T-helper 2 cell treated with Interferon-gamma antibody and Interleukin-4, amounts not matched to agents 5 μg/mL and 100 μg/mL, for 36 hours (primary cell): ENCODE data around the gene C12orf75.

ENCODE experiments used
- DNase-seq: peaks from one replicate; pipeline ENCODE4 v3.0.0; 2021; ENCODE audit warnings: low spot score
- H3K27ac Mint-ChIP-seq: one replicate; pipeline ENCODE4 v1.8.0; 2021; ENCODE audit warnings: mild to moderate bottlenecking, mixed read lengths
- H3K27me3 Mint-ChIP-seq: one replicate; pipeline ENCODE4 v1.8.0; 2021; ENCODE audit warnings: low read depth, mixed read lengths
- H3K36me3 Mint-ChIP-seq: one replicate; pipeline ENCODE4 v1.8.0; 2021; ENCODE audit warnings: low read depth, mixed read lengths
- H3K4me1 Mint-ChIP-seq: one replicate; pipeline ENCODE4 v1.8.0; 2021; ENCODE audit warnings: low read depth, mixed read lengths
- H3K4me3 Mint-ChIP-seq: one replicate; pipeline ENCODE4 v1.8.0; 2022; ENCODE audit warnings: mild to moderate bottlenecking, moderate library complexity, mixed read lengths
- H3K9me3 Mint-ChIP-seq: one replicate; pipeline ENCODE4 v1.8.0; 2021; ENCODE audit warnings: mixed read lengths

Gene C12orf75

GRCh38 chr12:105330283-105330930, at the start of gene C12orf75:
Gene C12orf75, plus strand, starts transcription at chr12:105330691. Its CDS starts 201 bp downstream, at chr12:105330892.
- H3K4me1 Mint-ChIP-seq = peaks cover 67% of the 10 kb centered on the region
- peak; percentile 96 for DNase-seq

GRCh38 chr12:105280966-105281693, 49.4 kb upstream of the C12orf75 start:
- Mint-ChIP-seq H3K4me3 (no peak overlapping the region), H3K36me3 (peaks cover 10% of the 10 kb centered on the region), H3K9me3 (no peaks in the 10 kb centered on the region), H3K27me3 (no peaks in the 10 kb centered on the region), H3K4me1 (peaks cover 16% of the 10 kb centered on the region), H3K27ac (no peak overlapping the region)
- no peak for DNase-seq

More at GRCh38 chr12:105330283-105330930, at the start of gene C12orf75:
- peaks cover 39% of the 10 kb centered on the region for H3K36me3 Mint-ChIP-seq
- H3K9me3 Mint-ChIP-seq = no peaks in the 10 kb centered on the region
- peak within 1 kb of the TSS; percentile 86 for H3K4me3 Mint-ChIP-seq
- H3K27me3 Mint-ChIP-seq = no peaks in the 10 kb centered on the region
- H3K27ac Mint-ChIP-seq = peak within 1 kb of the TSS; percentile 92

GRCh38 chr12:105281694-105282049, 48.8 kb upstream of the C12orf75 start:
- Mint-ChIP-seq H3K9me3 (no peaks in the 10 kb centered on the region), H3K4me3 (no peak overlapping the region), H3K4me1 (peaks cover 11% of the 10 kb centered on the region), H3K27ac (no peak overlapping the region), H3K27me3 (no peaks in the 10 kb centered on the region), H3K36me3 (peaks cover 13% of the 10 kb centered on the region)
- no peak for DNase-seq

GRCh38 chr12:105285378-105285777, 45.1 kb upstream of the C12orf75 start:
- H3K9me3 Mint-ChIP-seq = no peaks in the 10 kb centered on the region
- no peak overlapping the region for H3K4me3 Mint-ChIP-seq
- H3K27me3 Mint-ChIP-seq = no peaks in the 10 kb centered on the region
- no peak overlapping the region for H3K27ac Mint-ChIP-seq
- H3K36me3 Mint-ChIP-seq = peaks cover 14% of the 10 kb centered on the region
- no peak for DNase-seq
- peaks cover 9% of the 10 kb centered on the region for H3K4me1 Mint-ChIP-seq

GRCh38 chr12:105287408-105287807, 43.1 kb upstream of the C12orf75 start:
- Mint-ChIP-seq H3K4me3 (no peak overlapping the region), H3K27ac (no peak overlapping the region), H3K9me3 (no peaks in the 10 kb centered on the region), H3K27me3 (no peaks in the 10 kb centered on the region), H3K36me3 (peaks cover 15% of the 10 kb centered on the region), H3K4me1 (peaks cover 9% of the 10 kb centered on the region)
- DNase-seq = no peak

GRCh38 chr12:105288311-105288996, 42.0 kb upstream of the C12orf75 start:
- Mint-ChIP-seq H3K4me1 (peaks cover 9% of the 10 kb centered on the region), H3K27ac (no peak overlapping the region), H3K9me3 (no peaks in the 10 kb centered on the region), H3K36me3 (peaks cover 15% of the 10 kb centered on the region), H3K4me3 (no peak overlapping the region), H3K27me3 (no peaks in the 10 kb centered on the region)
- no peak for DNase-seq

- no peak overlapping the region for H3K4me3 Mint-ChIP-seq
- no peak for DNase-seq
- H3K36me3 Mint-ChIP-seq = peaks cover 10% of the 10 kb centered on the region
- no peaks in the 10 kb centered on the region for H3K27me3 Mint-ChIP-seq
- H3K4me1 Mint-ChIP-seq = peaks cover 2% of the 10 kb centered on the region
- H3K27ac Mint-ChIP-seq = no peak overlapping the region
- H3K9me3 Mint-ChIP-seq = no peaks in the 10 kb centered on the region
These were observed 41.2 kb upstream of the C12orf75 start for GRCh38 chr12:105289114-105289904.

GRCh38 chr12:105291531-105291930, 39.0 kb upstream of the C12orf75 start:
- Mint-ChIP-seq H3K4me1 (peaks cover 2% of the 10 kb centered on the region), H3K27me3 (no peaks in the 10 kb centered on the region), H3K9me3 (no peaks in the 10 kb centered on the region), H3K27ac (no peak overlapping the region), H3K36me3 (peaks cover 6% of the 10 kb centered on the region), H3K4me3 (no peak overlapping the region)
- DNase-seq = no peak

- H3K4me1 Mint-ChIP-seq = peaks cover 2% of the 10 kb centered on the region
- H3K4me3 Mint-ChIP-seq = no peak overlapping the region
- peaks cover 10% of the 10 kb centered on the region for H3K36me3 Mint-ChIP-seq
- DNase-seq = no peak
- H3K27ac Mint-ChIP-seq = no peak overlapping the region
- H3K27me3 Mint-ChIP-seq = no peaks in the 10 kb centered on the region
- H3K9me3 Mint-ChIP-seq = peaks cover under 1% of the 10 kb centered on the region
These were observed 37.8 kb upstream of the C12orf75 start for GRCh38 chr12:105292705-105293104.

GRCh38 chr12:105293187-105293586, 37.3 kb upstream of the C12orf75 start:
- H3K27ac Mint-ChIP-seq = no peak overlapping the region
- H3K27me3 Mint-ChIP-seq = no peaks in the 10 kb centered on the region
- no peak overlapping the region for H3K4me3 Mint-ChIP-seq
- H3K4me1 Mint-ChIP-seq = peaks cover 2% of the 10 kb centered on the region
- H3K9me3 Mint-ChIP-seq = peaks cover 5% of the 10 kb centered on the region
- no peak for DNase-seq
- H3K36me3 Mint-ChIP-seq = peaks cover 14% of the 10 kb centered on the region

GRCh38 chr12:105294161-105294560, 36.3 kb upstream of the C12orf75 start:
- no peak overlapping the region for H3K4me3 Mint-ChIP-seq

GRCh38 chr12:105294886-105295479, 35.5 kb upstream of the C12orf75 start:
- Mint-ChIP-seq H3K4me3 (no peak overlapping the region), H3K9me3 (peaks cover 16% of the 10 kb centered on the region), H3K4me1 (peaks cover 2% of the 10 kb centered on the region), H3K36me3 (peaks cover 26% of the 10 kb centered on the region), H3K27ac (no peak overlapping the region), H3K27me3 (no peaks in the 10 kb centered on the region)
- no peak for DNase-seq

More at GRCh38 chr12:105294161-105294560, 36.3 kb upstream of the C12orf75 start:
- H3K27me3 Mint-ChIP-seq = no peaks in the 10 kb centered on the region
- H3K36me3 Mint-ChIP-seq = peaks cover 19% of the 10 kb centered on the region
- DNase-seq = no peak
- H3K4me1 Mint-ChIP-seq = peaks cover 2% of the 10 kb centered on the region
- peaks cover 9% of the 10 kb centered on the region for H3K9me3 Mint-ChIP-seq
- no peak overlapping the region for H3K27ac Mint-ChIP-seq
